Mesothelial cell of epicardium (in vitro differentiated cells): ENCODE data around the gene FILIP1. TPM values are rescaled to one million over a fixed set of nuclear protein-coding genes. Genes with fewer than 3 reads are reported as not detected.

Source experiments
- DNase-seq, 2 experiments: peaks; one replicate each; pipeline ENCODE4 v3.0.0; 2021; ENCODE audit warnings: low spot score in 2 of 2; ENCODE audit not compliant: unreplicated experiment in 2 of 2
- H3K27ac Mint-ChIP-seq: 2 replicates; pipeline ENCODE4 v1.8.0; 2021; ENCODE audit warnings: mixed read lengths
- H3K27me3 Mint-ChIP-seq: 2 replicates; pipeline ENCODE4 v1.8.0; 2021; ENCODE audit warnings: low read depth, mixed read lengths
- H3K36me3 Mint-ChIP-seq: 2 replicates; pipeline ENCODE4 v1.8.0; 2021; ENCODE audit warnings: mixed read lengths
- H3K4me1 Mint-ChIP-seq: 2 replicates; pipeline ENCODE4 v1.8.0; 2021; ENCODE audit warnings: mixed read lengths
- H3K4me3 Mint-ChIP-seq: 2 replicates; pipeline ENCODE4 v1.8.0; 2021; ENCODE audit warnings: mild to moderate bottlenecking, moderate library complexity, mixed read lengths
- H3K9me3 Mint-ChIP-seq: 2 replicates; pipeline ENCODE4 v1.8.0; 2021; ENCODE audit warnings: mixed read lengths
- total RNA-seq: library from RNA; stranded (reverse); gene quantifications from 3 replicates; pipeline ENCODE4 v1.2.1, GENCODE V29; 2021
- TF ChIP-seq, protein P1 (sequence below): fragments of 200-600 bp; sonication (generic); IDR thresholded peaks from one replicate; pipeline ENCODE4 v1.5.0; 2021; ENCODE audit warnings: antibody characterized with exemption; ENCODE audit not compliant: unreplicated experiment

The FILIP1 gene
- total RNA-seq, 1 donor from 2014 or later, result 11.3 TPM

DNA sequence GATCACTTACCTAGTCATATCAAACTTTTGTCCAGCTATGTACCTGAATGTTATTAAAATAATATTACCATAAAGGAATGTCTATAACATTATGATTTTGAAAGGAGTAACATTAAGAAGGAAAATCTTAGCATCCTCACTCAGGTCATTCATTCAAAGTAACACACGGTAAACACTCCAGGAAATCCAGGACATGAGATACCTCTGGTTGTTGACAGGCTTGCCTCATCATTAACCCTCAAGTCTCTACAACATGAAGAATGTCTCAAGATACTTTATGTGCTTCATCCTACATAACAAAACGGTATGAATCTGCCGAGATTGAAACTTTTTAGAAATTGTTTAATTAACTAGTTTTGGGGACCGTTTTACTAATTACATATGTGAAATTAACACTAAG, 690 bp upstream of the FILIP1 start:
- DNase-seq, result no peak
- H3K27ac Mint-ChIP-seq, result peak overlapping the region; percentile 88
- peak overlapping the region; percentile 66 for H3K4me3 Mint-ChIP-seq

DNA sequence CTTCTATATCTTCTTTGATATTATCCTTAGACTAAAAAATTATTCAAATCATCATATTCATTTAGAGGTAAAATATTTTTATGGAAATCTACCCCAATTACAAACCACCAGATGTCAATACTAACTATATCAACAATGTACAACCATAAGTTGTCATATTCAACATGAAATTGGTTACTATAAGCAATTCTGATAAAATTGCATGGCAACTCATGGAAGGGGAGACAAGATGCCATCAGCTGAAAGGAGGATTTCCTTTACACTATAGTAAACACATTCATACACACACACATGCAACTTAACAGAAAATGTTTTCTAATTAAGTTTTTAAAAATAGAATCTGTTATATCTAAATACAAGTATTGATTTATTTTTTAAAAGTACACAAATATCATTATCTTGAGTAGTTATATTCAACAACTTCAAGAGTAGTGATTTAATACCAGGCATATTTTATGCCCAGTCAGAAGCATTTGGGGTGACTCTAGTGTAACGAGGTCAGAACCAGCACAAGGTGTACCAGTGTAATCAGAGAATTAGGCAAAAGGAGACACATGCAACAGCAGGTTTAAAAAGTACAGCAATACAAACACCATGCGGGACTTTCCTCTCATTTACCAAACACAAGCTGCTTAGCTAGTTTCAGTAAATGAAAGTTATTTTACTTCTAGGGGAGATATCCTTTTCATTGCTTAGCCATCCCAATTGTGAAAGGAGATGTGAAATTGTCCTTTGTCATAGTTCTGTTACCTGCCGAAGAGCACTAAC, 1.0 kb downstream of the FILIP1 start:
- H3K36me3 Mint-ChIP-seq, result no peaks in the 10 kb centered on the region
- H3K4me1 Mint-ChIP-seq, result peaks cover 80% of the 10 kb centered on the region
- no peaks in the 10 kb centered on the region for H3K9me3 Mint-ChIP-seq
- peak overlapping the region; percentile 66 for H3K4me3 Mint-ChIP-seq
- H3K27ac Mint-ChIP-seq, result peak overlapping the region; percentile 90
- no peak for DNase-seq
- H3K27me3 Mint-ChIP-seq, result no peaks in the 10 kb centered on the region
- TF ChIP-seq, protein P1, sequence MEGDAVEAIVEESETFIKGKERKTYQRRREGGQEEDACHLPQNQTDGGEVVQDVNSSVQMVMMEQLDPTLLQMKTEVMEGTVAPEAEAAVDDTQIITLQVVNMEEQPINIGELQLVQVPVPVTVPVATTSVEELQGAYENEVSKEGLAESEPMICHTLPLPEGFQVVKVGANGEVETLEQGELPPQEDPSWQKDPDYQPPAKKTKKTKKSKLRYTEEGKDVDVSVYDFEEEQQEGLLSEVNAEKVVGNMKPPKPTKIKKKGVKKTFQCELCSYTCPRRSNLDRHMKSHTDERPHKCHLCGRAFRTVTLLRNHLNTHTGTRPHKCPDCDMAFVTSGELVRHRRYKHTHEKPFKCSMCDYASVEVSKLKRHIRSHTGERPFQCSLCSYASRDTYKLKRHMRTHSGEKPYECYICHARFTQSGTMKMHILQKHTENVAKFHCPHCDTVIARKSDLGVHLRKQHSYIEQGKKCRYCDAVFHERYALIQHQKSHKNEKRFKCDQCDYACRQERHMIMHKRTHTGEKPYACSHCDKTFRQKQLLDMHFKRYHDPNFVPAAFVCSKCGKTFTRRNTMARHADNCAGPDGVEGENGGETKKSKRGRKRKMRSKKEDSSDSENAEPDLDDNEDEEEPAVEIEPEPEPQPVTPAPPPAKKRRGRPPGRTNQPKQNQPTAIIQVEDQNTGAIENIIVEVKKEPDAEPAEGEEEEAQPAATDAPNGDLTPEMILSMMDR, result no peak

More for the DNA sequence above, 690 bp upstream of the FILIP1 start:
- Mint-ChIP-seq H3K36me3 (no peaks in the 10 kb centered on the region), H3K9me3 (no peaks in the 10 kb centered on the region), H3K4me1 (peaks cover 70% of the 10 kb centered on the region), H3K27me3 (no peaks in the 10 kb centered on the region)
- TF ChIP-seq, protein P1, result no peak

- no peak for DNase-seq
- TF ChIP-seq, protein P1, result no peak
- Mint-ChIP-seq H3K36me3 (no peaks in the 10 kb centered on the region), H3K4me3 (peak overlapping the region; percentile 51), H3K4me1 (peaks cover 88% of the 10 kb centered on the region), H3K27me3 (no peaks in the 10 kb centered on the region), H3K27ac (peak overlapping the region; percentile 65), H3K9me3 (no peaks in the 10 kb centered on the region)
These were observed 2.3 kb downstream of the FILIP1 start for GRCh38 chr6:75491291-75491690.

- Mint-ChIP-seq H3K4me1 (peaks cover 82% of the 10 kb centered on the region), H3K9me3 (no peaks in the 10 kb centered on the region), H3K4me3 (peak overlapping the region; percentile 51), H3K27me3 (no peaks in the 10 kb centered on the region), H3K27ac (peak overlapping the region; percentile 7), H3K36me3 (no peaks in the 10 kb centered on the region)
- no peak for DNase-seq
- TF ChIP-seq, protein P1, result no peak
These were observed 2.9 kb downstream of the FILIP1 start for GRCh38 chr6:75490706-75491105.

DNA sequence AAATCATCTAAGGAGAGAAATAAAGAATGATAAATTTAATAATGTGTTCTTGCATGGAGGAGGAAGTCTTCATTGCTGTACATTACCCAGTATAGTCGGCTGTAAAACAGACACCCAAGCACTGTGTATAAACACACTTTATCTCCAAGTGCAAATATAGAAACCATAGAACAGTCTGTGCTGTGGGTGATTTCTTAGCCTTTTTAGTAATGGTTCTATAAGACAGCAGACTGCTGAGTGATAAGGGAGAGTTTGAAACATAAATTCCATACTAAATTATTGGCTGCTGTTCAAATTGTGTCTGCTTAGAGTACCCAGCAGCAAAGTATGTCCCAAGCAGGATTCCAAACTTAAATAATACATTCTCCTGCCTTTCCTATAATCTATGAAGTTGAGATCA, 4.6 kb downstream of the FILIP1 start:
- TF ChIP-seq, protein P1, result no peak
- H3K27ac Mint-ChIP-seq, result peak overlapping the region; percentile 95
- peaks cover 65% of the 10 kb centered on the region for H3K4me1 Mint-ChIP-seq
- DNase-seq, result no peak
- peak overlapping the region; percentile 23 for H3K4me3 Mint-ChIP-seq
- H3K36me3 Mint-ChIP-seq, result no peaks in the 10 kb centered on the region
- H3K9me3 Mint-ChIP-seq, result no peaks in the 10 kb centered on the region
- no peaks in the 10 kb centered on the region for H3K27me3 Mint-ChIP-seq
